SK-N-SH (cell line): ENCODE measurements around the gene ST6GALNAC1. TPM values are rescaled to one million over a fixed set of nuclear protein-coding genes. Genes with fewer than 3 reads are reported as not detected.

ENCODE experiments used
- CTCF ChIA-PET: fragments of 300-600, 350-600 bp; formaldehyde crosslinking; extraction: SDS; loops from one replicate; lab custom pipeline; 2021; lab: Yijun Ruan, JAX
- POLR2A ChIA-PET: fragments of 350-600 bp; sonication (Branson Sonifier 250); formaldehyde crosslinking; extraction: SDS; loops from one replicate; lab custom pipeline; 2020; ENCODE audit warnings: antibody characterized with exemption, inconsistent platforms; lab: Yijun Ruan, JAX
- DNase-seq: peaks from one replicate; pipeline ENCODE4 v3.0.0; 2012
- H2AFZ ChIP-seq: fragments of 200-600 bp; sonication (generic); 2 replicates; pipeline ENCODE4 v1.8.1; 2016; ENCODE audit warnings: antibody characterized with exemption, mild to moderate bottlenecking, low read depth
- H3F3A ChIP-seq: fragments of 200-600 bp; sonication (generic); replicated peaks from 2 replicates; pipeline ENCODE3; 2016; ENCODE audit warnings: antibody characterized with exemption, mild to moderate bottlenecking; ENCODE audit not compliant: insufficient read depth
- H3K27ac ChIP-seq, 2 experiments: fragments of 200-500 bp in 1 of 2; fragments of 200-600 bp in 1 of 2; sonication (Bioruptor generic) in 1 of 2; sonication (generic), shearing (Covaris generic) in 1 of 2; 2 replicates each; pipeline versions ENCODE4 v1.5.1 to v1.6.1; 2014 to 2016; ENCODE audit warnings: low read depth in 2 of 2, inconsistent platforms in 1 of 2, low read length in 1 of 2, mild to moderate bottlenecking in 1 of 2, mixed read lengths in 1 of 2
- H3K27me3 ChIP-seq: fragments of 200-600 bp; sonication (generic), shearing (Covaris generic); 2 replicates; pipeline ENCODE4 v1.6.1; 2016; ENCODE audit warnings: mixed run types; ENCODE audit not compliant: insufficient read depth
- H3K36me3 ChIP-seq, 2 experiments: fragments of 200-500 bp in 1 of 2; fragments of 200-600 bp in 1 of 2; sonication (Bioruptor generic) in 1 of 2; sonication (generic) in 1 of 2; replicated peaks in 1 of 2; 2 replicates each; pipeline versions ENCODE3 to v1.5.1; 2014 to 2016; ENCODE audit warnings: low read length in 1 of 2, mild to moderate bottlenecking in 1 of 2; ENCODE audit not compliant: insufficient read depth in 2 of 2, control insufficient read depth in 1 of 2
- H3K4me1 ChIP-seq, 2 experiments: fragments of 200-500 bp in 1 of 2; fragments of 200-600 bp in 1 of 2; sonication (Bioruptor generic) in 1 of 2; sonication (generic), shearing (Covaris generic) in 1 of 2; 2 replicates each; pipeline versions ENCODE4 v1.5.1 to v1.6.1; 2014 to 2016; ENCODE audit warnings: low read depth in 1 of 2, low read length in 1 of 2, mixed run types in 1 of 2; ENCODE audit not compliant: insufficient read depth in 2 of 2, control insufficient read depth in 1 of 2
- H3K4me2 ChIP-seq: fragments of 200-600 bp; sonication (generic), shearing (Covaris generic); 2 replicates; pipeline ENCODE4 v1.6.1; 2017; ENCODE audit warnings: mixed run types
- H3K4me3 ChIP-seq, 2 experiments: fragments of 200-500 bp in 1 of 2; fragments of 200-600 bp in 1 of 2; sonication (Bioruptor generic) in 1 of 2; sonication (generic), shearing (Covaris generic) in 1 of 2; 2 replicates each; pipeline versions ENCODE4 v1.5.1 to v1.8.1; 2014 to 2016; ENCODE audit warnings: low read depth in 2 of 2, inconsistent platforms in 1 of 2, low read length in 1 of 2, mild to moderate bottlenecking in 1 of 2, mixed read lengths in 1 of 2, moderate library complexity in 1 of 2
- H3K79me2 ChIP-seq: fragments of 200-600 bp; sonication (generic); 2 replicates; pipeline ENCODE4 v1.8.1; 2017; ENCODE audit warnings: mild to moderate bottlenecking; ENCODE audit not compliant: insufficient read depth
- H3K9ac ChIP-seq: fragments of 200-600 bp; sonication (generic); 2 replicates; pipeline ENCODE4 v1.6.1; 2017; ENCODE audit warnings: mixed run types
- H3K9me2 ChIP-seq: fragments of 200-600 bp; sonication (generic); 2 replicates; pipeline ENCODE4 v1.6.1; 2017; ENCODE audit warnings: mixed run types
- H3K9me3 ChIP-seq: fragments of 200-600 bp; sonication (generic); 2 replicates; pipeline ENCODE4 v1.6.1; 2017; ENCODE audit warnings: mixed run types, mild to moderate bottlenecking, moderate library complexity
- H4K20me1 ChIP-seq: fragments of 200-600 bp; sonication (generic); 2 replicates; pipeline ENCODE4 v1.6.1; 2017; ENCODE audit warnings: mild to moderate bottlenecking, mixed run types; ENCODE audit not compliant: insufficient read depth
- CHD2 ChIP-seq: fragments of 150-350 bp; IDR thresholded peaks from 2 replicates; pipeline ENCODE4 v1.6.1; 2018; ENCODE audit warnings: low read length; ENCODE audit not compliant: partially characterized antibody
- EP300 ChIP-seq, 2 experiments: IDR thresholded peaks; 2 replicates each; pipeline versions ENCODE4 v1.4.0 to v1.6.1; 2012; ENCODE audit warnings: borderline replicate concordance in 1 of 2, low read depth in 1 of 2, low read length in 1 of 2
- FOSL2 ChIP-seq: IDR thresholded peaks from 2 replicates; pipeline ENCODE4 v1.4.0; 2012; ENCODE audit warnings: low read depth, mild to moderate bottlenecking, moderate library complexity, borderline replicate concordance
- FOXM1 ChIP-seq: IDR thresholded peaks from 2 replicates; pipeline ENCODE4 v1.4.0; 2012; ENCODE audit warnings: low read depth, mild to moderate bottlenecking
- GABPA ChIP-seq: IDR thresholded peaks from 2 replicates; pipeline ENCODE4 v1.4.0; 2012; ENCODE audit warnings: low read depth, mild to moderate bottlenecking
- GATA2 ChIP-seq: sonication (generic); formaldehyde crosslinking; IDR thresholded peaks from 2 replicates; pipeline ENCODE4 v1.5.0; 2020; ENCODE audit warnings: mild to moderate bottlenecking, missing genetic modification reagents
- MXI1 ChIP-seq: IDR thresholded peaks from 2 replicates; pipeline ENCODE4 v1.6.1; 2012; ENCODE audit warnings: mild to moderate bottlenecking, low read depth, low read length, improper control_type of control experiment
- NRF1 ChIP-seq: IDR thresholded peaks from 2 replicates; pipeline ENCODE4 v1.6.1; 2012; ENCODE audit warnings: low read depth, mild to moderate bottlenecking, low read length
- RCOR1 ChIP-seq: fragments of 150-350 bp; IDR thresholded peaks from 2 replicates; pipeline ENCODE4 v1.6.1; 2017; ENCODE audit warnings: antibody characterized with exemption, low read length
- REST ChIP-seq: IDR thresholded peaks from 2 replicates; pipeline ENCODE4 v1.6.1; 2012; ENCODE audit warnings: mild to moderate bottlenecking, low read depth, low read length, moderate library complexity
- SMC3 ChIP-seq: IDR thresholded peaks from 2 replicates; pipeline ENCODE4 v1.6.1; 2012; ENCODE audit warnings: low read depth, low read length, improper control_type of control experiment
- TAF1 ChIP-seq: IDR thresholded peaks from 2 replicates; pipeline ENCODE4 v1.6.1; 2012; ENCODE audit warnings: low read depth, mild to moderate bottlenecking, low read length, moderate library complexity, borderline replicate concordance
- TCF12 ChIP-seq: IDR thresholded peaks from 2 replicates; pipeline ENCODE4 v1.4.0; 2012
- WGBS: methylation state at CpG from one replicate; pipeline ENCODE4 v1.1.6; 2017; ENCODE audit warnings: low lambda C conversion rate; 5-methylcytosine and 5-hydroxymethylcytosine counted together
- polyA plus RNA-seq, 3 experiments: library from polyadenylated mRNA; depleted of rRNA; stranded (reverse); fragments of >200 nt; gene quantifications; 2 replicates each; pipeline ENCODE4 v1.2.3, GENCODE V29; 2012
- TF ChIP-seq, protein P1 (sequence below): IDR thresholded peaks from 2 replicates; pipeline ENCODE4; 2012

Gene ST6GALNAC1
- polyA plus RNA-seq, 1 of the 3 experiments (the other 2 are of a cell fraction), result not detected

- Histone ChIP-seq H3K4me3 (no peak overlapping the region), H3K9me2 (no peaks in the 10 kb centered on the region), H3K79me2 (no peaks in the 10 kb centered on the region), H3K36me3 (no peaks in the 10 kb centered on the region), H4K20me1 (no peaks in the 10 kb centered on the region), H3K27me3 (no peaks in the 10 kb centered on the region), H3K9ac (no peak overlapping the region), H3K9me3 (no peaks in the 10 kb centered on the region), H3F3A (no peaks in the 10 kb centered on the region), H3K4me1 (peaks cover 0 to 15% of the 10 kb centered on the region in 2 experiments; a peak in 2 of 4 replicates), H2AFZ (no peak overlapping the region), H3K27ac (no peak overlapping the region), H3K4me2 (no peak overlapping the region)
- TF ChIP-seq TCF12 (no peak), FOXM1 (no peak), GATA2 (CRISPR knock-in tag) (no peak), CHD2 (no peak)
- TF ChIP-seq, protein P1, sequence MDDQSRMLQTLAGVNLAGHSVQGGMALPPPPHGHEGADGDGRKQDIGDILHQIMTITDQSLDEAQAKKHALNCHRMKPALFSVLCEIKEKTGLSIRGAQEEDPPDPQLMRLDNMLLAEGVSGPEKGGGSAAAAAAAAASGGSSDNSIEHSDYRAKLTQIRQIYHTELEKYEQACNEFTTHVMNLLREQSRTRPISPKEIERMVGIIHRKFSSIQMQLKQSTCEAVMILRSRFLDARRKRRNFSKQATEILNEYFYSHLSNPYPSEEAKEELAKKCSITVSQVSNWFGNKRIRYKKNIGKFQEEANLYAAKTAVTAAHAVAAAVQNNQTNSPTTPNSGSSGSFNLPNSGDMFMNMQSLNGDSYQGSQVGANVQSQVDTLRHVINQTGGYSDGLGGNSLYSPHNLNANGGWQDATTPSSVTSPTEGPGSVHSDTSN, result no peak
- 84% methylated on average over 14 of the region's 14 CpGs for WGBS
- CTCF ChIA-PET, result interaction anchor here (0.6 to 2.5 kb wide), 6 partner anchors 14 to 283 kb away, joined by 3 to 13 read pairs (median 4); no protein-coding TSS in a partner anchor
- no peak for DNase-seq
- POLR2A ChIA-PET, result no interaction called here
These were observed 24.4 kb upstream of the ST6GALNAC1 start for GRCh38 chr17:76667786-76668453.

- Histone ChIP-seq H2AFZ (no peak overlapping the region), H3K27me3 (no peaks in the 10 kb centered on the region), H3K79me2 (no peaks in the 10 kb centered on the region), H3K4me2 (no peak overlapping the region), H3F3A (no peaks in the 10 kb centered on the region), H3K27ac (no peak overlapping the region), H3K36me3 (no peaks in the 10 kb centered on the region), H4K20me1 (no peaks in the 10 kb centered on the region), H3K4me1 (peaks cover 0 to 10% of the 10 kb centered on the region in 2 experiments; a peak in 2 of 4 replicates), H3K9me2 (no peaks in the 10 kb centered on the region), H3K9me3 (no peaks in the 10 kb centered on the region), H3K9ac (no peak overlapping the region), H3K4me3 (no peak overlapping the region)
- 63% methylated on average over 2 of the region's 2 CpGs for WGBS
- DNase-seq, result no peak
- TF ChIP-seq REST (no peak), FOSL2 (no peak), GABPA (no peak), NRF1 (no peak), SMC3 (no peak), MXI1 (no peak), RCOR1 (no peak), EP300 (IDR thresholded peaks at IDR 0.05; ENCODE audit: borderline replicate concordance in 1 of 2, low read depth in 1 of 2, low read length in 1 of 2) (no peak), TAF1 (no peak)
- TF ChIP-seq, protein P1, result no peak
- POLR2A ChIA-PET, result no interaction called here
- CTCF ChIA-PET, result interaction anchor here (0.6 to 2.5 kb wide), 6 partner anchors 14 to 282 kb away, joined by 3 to 13 read pairs (median 4); no protein-coding TSS in a partner anchor
These were observed 23.9 kb upstream of the ST6GALNAC1 start for GRCh38 chr17:76667491-76667755.
